C1 segment of cervical spinal cord (tissue), 14 donors: ENCODE measurements around the gene AGGF1.
A peak's percentile ranks its signal among the peaks of the same experiment; 100 is the strongest.
"Not testable (repeated sequence)": the region's sequence is repeated elsewhere in the genome, so short reads cannot be mapped to it uniquely, and the experiment has no call there.

Source experiments
- DNase-seq, 14 donors: peaks; one replicate each; lab custom pipeline; 2025; lab: John Stamatoyannopoulos, UW

The AGGF1 gene

DNA sequence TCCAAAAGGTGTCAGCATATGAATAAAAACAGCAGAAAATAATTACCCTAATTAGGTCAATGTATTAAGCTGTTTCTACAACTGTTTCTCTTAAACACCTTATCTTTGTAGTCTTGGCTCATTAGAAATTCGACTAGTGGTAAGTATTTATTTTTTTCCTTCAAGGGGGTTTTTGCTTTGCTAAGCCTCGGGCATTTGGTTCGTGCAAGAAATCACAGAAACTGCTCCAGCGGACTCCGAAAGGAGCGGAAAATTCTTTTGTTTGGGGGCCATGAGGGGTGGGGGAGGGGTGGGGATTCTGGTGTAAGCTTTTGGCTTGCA is 56.1 kb downstream of the AGGF1 start:
- no peak for DNase-seq

DNA sequence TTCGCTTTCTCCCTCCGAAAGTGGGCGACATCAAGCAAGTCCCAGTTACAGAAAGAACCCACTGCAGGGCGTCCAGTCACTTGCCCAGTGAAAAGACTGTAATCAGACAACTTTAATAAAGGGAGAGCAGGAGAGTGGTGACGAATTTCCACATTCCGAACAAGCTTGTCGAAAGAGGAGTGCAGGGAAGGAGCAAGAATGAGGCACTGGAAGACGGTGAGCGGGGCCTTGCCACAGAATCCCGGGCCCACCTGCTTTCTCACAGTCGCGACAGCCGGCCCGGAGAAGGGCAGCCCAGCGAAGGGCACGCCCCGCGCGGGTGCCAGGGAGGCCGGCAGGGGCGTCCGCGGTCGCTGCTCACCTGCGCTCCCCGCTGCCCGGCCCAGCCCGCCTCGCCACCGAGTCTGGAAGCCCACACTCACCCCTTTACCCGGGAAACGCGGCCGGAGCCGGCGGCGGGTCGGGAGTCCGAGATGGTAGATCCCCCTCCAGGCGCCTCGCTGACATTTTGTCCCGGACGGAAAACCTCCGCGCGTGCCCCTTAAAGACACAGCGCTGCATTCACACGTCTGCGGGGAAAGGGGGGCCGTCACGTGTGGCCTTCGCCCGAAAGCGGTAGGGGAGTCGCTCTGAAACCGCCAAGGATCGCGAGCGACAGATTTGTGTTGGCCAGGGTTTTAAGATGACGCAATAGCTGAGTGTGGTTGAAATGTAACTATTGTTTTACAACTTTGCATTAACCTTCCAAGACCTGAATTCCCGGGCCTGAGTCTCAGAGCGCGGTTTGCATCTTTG is 56.7 kb downstream of the AGGF1 start, which contains the start of gene ZBED3:
Gene ZBED3, minus strand, starts transcription at position 597 of the 795 bp plus-strand sequence. CDS start 9,407 bp downstream, outside the sequence.
- DNase-seq = peak in 13 of 14 donors; percentile 49 to 85 (median 78)

DNA sequence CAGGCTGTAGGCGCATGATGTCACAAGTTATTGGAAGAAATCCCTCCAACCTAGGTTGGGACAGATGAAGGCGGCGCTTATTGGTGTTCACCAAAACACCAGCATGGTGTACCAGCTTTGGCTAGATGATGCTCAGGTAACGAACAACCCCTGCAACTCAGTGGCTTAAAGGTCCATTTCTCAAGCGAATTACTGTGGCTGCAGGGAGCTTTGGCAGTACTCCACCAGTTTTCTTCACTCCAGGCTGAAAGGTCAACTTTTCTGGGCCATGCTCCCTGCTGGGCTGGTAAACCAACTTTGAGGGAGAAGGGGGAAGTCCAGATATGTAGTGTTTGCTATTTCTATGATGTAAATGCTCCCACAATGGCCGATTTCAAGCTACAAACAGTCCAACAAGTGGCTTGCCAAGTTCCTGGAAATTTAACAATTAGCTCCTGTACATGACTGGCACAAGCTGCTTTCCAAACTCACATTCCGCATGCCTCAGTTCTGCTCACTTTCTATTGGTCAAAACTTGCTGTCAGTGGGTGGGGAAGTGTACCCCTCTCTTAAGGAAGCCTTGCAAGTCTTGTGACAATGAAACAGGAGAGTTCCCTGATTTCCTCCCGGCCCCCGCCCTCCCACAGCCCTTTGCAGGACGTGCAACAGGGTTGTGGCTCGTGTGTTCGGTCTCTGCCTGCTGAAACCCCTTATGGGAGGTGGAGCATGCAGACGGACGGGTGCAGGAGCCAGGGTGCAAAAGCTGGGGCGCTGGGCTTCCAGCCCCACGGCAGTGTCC is 57.5 kb downstream of the AGGF1 start:
- peak in 12 of 14 donors; percentile 38 to 81 (median 58) for DNase-seq

DNA sequence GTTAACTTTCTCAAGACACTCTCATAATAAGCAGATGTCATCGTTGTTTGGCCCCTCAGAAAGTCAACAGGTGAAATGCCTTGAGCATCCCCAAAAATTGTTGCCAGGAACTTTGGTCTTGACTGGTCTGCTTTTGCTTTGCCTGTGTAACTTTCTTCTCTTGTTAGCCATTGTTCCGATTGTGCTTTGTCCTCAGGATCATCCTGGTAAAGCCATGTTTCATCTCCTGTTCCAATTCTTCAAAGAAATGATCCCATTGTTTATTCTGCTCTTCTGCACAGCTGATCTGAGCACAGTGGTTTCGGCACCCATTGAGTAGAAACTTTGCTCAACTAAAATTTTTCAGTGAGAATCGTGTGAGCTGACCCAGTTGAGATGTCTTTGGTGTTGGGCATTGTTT is 65.0 kb downstream of the AGGF1 start:
- peak in 2 of 14 donors; percentile 8 to 40 for DNase-seq

DNA sequence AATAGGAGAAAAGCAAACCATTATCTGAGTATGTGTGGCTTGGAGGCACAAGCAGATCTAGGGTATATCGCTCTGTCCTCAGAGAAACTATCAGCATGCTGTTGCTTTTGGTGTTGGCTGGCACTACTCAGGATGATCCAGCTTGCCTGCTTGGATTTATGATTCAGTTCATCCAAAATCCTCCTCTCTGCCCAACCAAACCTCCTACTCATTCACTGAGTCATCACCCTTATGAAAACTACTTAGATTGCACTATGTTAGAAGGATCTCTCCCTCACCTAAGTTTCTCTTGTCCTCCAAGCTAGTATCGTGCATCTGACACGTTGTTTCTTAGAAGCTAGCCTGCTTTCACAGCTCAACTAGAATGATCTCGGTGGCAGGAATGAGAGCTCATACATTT is 71.1 kb downstream of the AGGF1 start:
- DNase-seq = no peak

DNA sequence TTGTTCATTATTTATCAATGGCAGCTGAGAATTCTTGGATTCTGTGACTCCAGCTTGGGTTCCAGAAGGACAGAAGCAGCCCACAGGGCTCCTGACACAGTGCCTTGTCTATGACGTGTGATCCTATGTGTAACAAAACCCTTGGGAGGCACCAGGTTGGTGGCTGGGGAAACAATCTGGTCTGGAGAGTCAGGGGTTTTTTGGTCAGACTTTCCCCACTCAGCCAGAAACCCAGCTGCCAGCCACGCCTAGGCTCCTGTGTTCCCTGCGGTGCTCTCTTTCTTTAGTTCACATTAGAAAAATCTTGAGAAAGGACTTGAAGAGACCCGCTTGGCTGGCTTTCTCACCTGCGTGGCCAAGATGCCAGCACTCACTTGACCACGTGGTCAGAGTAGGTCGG is 72.3 kb downstream of the AGGF1 start:
- no peak for DNase-seq

DNA sequence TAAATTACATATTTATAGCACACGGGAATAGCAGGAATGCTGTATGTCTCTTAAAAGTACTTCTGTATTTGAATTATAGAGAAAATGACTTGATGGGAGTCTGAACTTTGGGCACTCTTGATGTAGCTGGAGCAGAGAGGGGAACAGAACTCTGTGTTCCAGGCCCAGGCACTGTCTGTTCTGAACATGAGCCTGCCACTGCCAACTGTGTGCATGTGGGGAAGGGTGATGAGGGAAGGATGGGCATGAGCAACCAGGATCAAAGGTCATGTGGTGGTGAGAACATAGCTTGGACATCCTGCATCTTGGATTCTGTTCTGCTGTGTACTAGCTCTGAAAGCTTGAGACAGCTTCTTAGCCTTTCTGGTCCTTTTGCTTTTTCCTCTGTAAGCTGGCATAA is 73.3 kb downstream of the AGGF1 start:
- no peak for DNase-seq

DNA sequence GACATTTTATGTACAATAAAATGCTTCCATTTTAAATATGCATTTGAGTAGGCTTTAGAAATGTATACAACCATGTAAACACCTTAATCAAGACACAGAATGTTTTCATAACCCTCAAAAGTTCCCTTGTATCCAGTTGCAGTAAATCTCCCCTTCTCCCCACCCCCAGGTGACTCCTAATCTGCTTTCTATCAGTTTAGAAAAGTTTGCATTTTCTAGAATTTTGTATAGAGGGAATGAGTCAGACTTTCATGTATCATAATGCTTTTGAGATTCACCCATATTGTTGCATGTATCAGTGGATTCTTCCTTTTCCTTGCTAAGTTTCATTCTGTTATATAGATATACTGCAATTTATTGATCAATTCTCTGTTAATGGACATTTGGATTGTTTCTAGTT is 74.6 kb downstream of the AGGF1 start:
- no peak for DNase-seq

DNA sequence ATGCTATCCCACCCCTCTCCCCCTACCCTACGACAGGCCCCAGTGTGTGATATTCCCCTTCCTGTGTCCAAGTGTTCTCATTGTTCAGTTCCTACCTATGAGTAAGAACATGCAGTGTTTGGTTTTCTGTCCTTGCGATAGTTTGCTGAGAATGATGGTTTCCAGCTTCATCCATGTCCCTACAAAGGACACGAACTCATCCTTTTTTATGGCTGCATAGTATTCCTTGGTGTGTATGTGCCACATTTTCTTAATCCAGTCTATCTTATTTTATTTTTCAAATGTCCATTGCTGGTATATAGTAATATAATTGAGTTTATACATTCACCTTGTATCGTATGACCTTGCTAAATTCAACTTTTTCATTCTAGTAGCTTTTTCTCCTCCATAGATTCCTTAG is 76.8 kb downstream of the AGGF1 start:
- not testable (repeated sequence) for DNase-seq
